HG02759 (cell line): ENCODE data around the gene ZNF746.
"Not testable (repeated sequence)": the region's sequence is repeated elsewhere in the genome, so short reads cannot be mapped to it uniquely, and the experiment has no call there.

ENCODE experiments used
- ATAC-seq: cut with Tn5 transposase; IDR thresholded peaks from one replicate; pipeline ENCODE4 v1.9.1; 2021; ENCODE audit warnings: mild to moderate bottlenecking, moderate library complexity; ENCODE audit not compliant: unreplicated experiment

The ZNF746 gene

DNA sequence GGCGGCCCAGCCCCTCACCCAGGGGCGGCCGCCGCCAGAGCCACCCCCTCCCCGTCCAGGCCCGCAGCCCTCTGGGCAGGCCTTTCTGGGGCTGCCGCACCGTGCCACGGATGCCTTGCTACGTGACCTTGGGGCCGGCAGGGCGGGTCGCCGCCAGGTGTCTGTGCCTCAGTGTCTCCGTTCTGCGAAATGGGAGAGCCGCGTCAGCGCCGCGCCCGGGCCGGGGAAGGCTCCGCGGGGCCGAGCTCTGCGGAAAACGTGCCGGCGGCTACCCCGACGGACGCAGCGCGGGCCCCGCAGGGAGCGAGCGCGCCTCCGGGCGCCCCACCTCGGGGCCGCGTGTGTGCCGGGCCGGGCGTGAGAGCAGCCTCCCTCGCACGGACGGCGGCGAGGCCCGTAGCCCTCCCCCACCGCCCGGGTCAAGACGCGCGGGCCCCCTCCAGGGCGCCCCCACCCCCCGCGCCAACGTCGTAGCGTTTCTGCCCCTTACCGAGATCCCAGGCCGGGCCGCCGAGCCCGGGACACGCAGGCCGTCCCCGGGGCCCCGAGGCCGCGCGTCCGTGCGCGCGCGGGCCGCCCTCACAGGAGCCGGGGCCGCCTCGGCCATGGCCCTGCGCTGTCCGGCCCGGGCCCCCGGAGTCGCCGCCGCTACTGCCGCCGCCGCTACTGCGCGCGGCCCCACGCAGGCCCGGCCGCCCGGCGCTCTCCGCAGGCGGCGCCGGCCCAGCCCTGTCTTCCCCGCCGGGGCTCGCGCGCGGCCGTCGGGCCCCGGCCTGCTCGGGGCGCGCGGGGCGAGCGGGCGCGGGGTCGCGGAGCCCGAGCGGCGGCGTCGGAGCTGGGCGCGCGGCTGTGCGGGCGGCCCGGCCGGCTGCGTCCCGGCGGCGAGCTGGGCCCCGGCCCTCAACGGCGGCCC is 37.8 kb downstream of the ZNF746 start:
- ATAC-seq: peak; percentile 44

DNA sequence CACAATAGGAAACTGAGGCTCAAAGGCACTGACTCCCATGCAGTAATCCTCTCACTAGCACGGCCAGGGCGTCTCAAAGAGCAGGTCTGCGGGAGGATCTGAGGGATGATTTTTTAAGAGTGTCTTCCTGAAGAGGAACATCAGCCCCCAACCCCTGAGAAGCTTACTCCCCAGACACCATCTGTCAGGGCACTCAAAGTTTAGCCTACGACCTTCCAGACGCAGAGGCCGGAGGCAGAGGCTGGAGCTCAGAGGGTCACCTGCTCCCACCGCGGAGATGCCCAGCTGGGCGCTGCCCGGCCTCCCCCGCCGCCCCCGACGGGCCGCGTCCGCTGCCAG is 38.4 kb downstream of the ZNF746 start:
- ATAC-seq: no peak

- no peak for ATAC-seq
These were observed 39.4 kb downstream of the ZNF746 start for GRCh38 chr7:149458235-149458634.

DNA sequence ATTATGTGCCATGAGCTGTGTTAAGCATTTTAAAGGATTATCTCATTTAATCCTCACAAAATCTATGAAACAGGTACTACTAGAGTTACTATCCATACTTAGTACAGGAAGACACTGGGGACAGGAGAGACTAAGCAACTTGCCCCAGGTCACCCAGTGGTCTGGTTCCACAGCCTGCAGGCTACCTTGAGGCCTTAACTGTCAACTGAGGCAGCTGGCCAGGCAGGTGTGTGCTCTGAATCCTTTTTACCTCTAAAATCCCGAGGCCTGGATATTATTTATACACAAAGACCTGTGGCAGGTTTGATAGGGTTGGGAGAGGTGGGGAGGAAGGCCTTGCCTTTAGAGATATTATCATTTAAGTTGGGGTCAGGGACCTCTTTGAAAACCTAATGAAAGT is 39.8 kb downstream of the ZNF746 start:
- no peak for ATAC-seq

DNA sequence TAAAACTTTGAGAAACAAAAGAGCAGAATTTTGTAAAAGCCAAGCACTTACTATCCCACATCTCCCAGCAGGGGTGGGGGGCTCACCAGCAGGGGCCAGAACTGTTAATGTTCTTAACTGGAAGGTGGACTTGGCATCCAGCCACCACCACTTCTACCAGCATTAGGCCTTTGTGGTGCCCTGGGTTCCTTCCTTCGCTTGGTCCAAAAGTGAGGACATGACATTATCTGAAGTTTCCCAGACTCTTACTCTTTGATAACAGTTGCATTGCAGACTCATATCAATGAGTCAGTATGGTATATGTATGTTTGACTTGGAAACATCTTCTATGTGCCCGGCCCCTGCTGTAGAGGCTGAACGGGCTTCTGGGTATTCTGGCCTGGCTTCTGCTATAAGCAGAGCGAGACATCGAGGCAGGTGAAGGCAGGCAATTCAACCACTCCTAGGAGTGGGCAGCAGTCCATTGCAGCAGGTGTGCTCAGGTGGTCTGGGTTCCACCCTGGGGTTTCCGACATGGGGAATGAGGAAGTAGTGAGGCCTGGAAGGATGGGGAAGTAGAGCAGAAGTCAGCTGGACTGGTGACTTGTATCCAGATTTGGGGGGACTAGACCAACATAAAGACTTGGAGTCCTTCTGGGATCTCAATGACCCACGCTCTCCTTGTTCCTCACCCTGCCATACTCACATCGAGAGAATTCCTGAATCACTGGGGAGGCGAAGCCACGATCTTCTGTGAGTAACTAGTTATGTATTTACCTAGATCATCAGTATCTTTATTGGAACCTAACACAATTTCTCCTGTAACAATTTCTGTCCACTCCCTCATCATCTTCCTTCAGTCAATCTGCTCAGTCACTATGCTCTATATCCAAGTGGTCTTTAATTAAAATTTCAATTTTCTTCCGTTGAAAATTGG is 40.8 kb downstream of the ZNF746 start:
- no peak for ATAC-seq

DNA sequence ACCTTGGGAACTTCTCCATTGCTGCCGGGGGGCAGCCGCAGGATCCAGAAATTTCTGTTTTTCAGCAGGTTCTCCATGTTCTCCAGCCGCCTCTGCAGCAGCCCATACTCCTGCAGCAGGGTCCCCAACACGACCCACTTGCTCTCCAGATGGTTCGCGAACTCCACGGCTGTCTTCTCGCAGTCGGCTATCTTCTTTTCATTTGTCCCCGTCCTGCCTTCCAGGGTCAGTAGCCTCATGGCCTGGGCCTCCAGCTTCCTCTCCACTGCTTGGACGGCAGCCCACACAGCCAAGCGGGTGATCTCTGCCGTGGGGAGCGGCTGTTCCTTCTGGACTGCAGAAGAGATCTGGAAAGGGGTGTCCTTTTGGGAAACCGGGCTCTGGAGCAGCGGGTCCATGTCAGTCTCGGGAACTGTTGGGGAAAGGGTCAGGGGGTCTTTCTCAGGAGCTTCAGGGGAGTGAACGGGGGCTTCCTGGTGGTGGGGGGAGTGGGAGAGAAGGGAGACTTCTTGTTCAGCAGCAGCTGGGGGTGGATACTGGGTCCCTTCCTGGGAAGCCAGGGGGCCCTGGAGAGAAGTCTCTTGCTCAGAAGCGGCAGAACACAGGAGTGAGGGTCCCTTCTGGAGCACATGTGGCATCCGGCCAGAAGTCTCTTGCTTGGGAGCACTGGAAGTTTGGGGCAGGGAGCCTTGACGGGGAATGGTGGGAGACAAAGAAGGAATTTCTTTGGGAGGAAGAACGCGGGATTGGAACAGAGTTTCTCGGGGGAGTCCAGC is 42.2 kb downstream of the ZNF746 start:
- no peak for ATAC-seq

- ATAC-seq: no peak
These were observed 42.9 kb downstream of the ZNF746 start for GRCh38 chr7:149454750-149455149.

GRCh38 chr7:149454006-149454405 is 43.6 kb downstream of the ZNF746 start:
- no peak for ATAC-seq

DNA sequence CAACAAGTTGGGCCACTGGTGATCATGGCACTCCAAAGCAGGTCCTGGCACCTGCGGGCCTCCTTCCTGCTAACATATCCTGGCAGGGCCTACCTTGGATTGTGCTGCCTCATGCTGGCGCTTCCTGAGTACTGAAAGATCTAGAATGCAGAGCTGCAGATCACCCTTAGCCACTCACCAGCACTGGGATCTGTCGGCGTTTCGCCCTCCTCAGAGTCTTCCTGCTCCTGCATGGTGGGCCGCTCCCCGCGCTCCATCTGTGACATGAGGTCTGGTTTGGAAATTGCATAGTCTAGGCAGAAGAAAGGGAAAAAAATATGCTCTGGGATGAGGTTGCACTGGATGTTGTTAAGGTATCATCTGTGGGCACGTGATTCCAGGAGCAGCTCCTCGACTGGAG is 46.8 kb downstream of the ZNF746 start:
- ATAC-seq: no peak

DNA sequence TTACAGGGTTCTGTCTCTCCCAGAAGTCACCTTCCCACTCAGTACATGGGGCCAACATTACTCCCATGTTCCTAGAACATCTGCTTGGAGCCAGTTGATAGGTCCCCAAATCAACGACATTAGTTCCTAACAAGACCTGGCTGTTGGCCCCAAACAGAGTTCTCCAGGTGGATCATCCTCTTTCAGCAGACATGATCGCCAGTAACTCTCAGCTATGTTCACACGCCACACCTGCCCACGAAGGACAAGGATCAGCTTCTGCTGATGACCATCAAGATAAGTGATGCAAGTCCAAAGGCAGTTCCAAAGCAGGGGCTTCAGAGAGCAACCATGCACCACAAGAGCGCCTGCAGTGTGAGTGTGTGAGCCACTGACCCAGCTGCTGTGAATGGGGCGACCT is 47.7 kb downstream of the ZNF746 start:
- no peak for ATAC-seq

DNA sequence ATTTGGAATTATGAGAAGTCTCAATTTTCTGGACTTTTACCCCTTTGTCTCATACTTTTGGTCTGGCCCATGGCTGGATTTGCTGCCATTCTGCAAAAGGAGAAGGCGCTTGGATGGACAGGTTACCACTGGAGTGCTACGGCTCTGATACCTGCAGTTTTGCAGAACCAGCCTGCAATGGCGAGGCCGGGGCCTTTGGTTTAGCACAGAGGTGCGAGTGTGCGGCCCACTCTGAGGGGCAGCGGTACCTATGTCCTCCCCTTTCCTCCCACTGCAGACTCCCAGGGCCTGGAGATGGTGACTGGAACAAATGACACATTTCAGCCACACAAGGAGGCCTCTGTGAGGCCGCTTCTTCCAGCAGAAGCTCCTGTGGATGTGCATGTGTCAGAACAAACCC is 48.6 kb downstream of the ZNF746 start:
- no peak for ATAC-seq

DNA sequence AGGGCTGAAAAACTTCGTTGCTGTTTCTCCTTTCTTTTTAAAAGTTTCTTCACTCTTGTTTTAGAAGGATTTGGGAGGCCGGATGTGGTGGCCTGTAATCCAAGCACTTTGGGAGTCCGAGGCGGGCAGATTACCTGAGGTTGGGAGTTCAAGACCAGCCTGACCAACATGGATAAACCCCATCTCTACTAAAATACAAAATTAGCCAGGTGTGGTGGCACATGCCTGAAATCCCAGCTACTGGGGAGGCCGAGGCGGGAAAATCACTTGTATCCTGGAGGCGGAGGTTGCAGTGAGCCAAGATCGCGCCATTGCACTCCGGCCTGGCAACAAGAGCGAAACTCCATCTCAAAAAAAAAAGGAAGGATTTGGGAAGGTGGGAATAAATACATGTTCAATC is 51.6 kb downstream of the ZNF746 start:
- not testable (repeated sequence) for ATAC-seq

- ATAC-seq: no peak
These were observed 53.3 kb downstream of the ZNF746 start for GRCh38 chr7:149444287-149444686.

- ATAC-seq: no peak
These were observed 54.1 kb downstream of the ZNF746 start for GRCh38 chr7:149443523-149443922.

GRCh38 chr7:149442924-149443323 is 54.7 kb downstream of the ZNF746 start:
- ATAC-seq: no peak

DNA sequence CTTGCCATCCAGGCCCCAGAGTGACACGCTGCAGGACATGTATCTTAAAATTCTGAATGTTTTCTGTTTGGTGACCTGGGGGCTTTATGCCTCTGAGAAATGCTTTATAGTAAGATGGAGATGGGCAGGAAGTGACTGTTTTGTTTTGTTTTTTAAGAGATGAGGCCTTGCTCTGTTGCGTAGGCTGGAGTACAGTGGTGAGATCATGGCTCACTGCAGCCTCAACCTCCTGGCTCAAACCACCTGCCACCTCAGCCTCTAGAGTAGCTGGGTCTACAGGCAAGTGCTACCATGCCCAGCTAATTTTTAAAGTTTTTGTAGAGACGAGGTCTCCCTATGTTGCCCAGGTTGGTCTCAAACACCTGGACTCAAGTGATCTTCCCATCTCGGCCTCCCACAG is 57.4 kb downstream of the ZNF746 start:
- no peak for ATAC-seq

DNA sequence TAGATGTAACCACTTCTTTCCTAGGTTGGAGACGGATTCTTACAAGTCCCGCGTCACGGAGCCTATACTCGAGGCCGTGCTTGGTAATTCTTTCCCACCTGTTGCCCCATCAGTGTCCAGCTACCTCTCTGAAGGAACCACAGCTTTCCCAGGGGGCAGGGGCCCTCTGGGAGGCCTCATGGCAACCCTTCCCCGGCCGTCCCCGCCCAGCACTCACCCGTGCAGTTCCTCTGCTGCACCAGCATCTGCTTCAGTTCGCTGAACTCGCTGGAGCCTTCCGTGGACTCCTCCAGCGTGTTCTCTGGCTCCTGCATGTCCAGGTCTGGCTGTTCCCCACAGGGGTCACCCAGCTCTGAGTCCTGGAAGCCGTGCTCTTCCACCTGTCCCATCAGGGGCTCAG is 61.3 kb downstream of the ZNF746 start:
- ATAC-seq: no peak

DNA sequence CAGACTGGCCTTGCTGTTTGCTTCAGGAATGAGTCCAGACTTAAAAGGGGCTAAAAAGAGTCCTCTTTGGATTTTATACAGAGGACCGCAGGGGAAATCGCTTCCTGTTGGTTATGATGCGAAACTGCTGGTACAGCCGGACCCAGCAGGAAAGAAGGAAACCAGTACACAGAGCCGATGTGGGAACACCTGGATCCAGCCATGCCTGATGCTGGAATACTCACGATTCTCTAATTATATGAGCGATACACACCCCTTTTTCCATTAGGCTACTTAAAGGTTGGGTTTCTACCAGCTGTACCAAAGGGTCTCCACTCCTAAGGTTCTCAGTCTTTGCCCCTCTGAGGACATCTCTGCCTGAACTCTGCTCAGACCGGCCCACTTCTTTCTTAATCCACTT is 64.5 kb downstream of the ZNF746 start:
- ATAC-seq: no peak

- no peak for ATAC-seq
These were observed 65.4 kb downstream of the ZNF746 start for GRCh38 chr7:149432121-149432691.

GRCh38 chr7:149431486-149432120 is 66.0 kb downstream of the ZNF746 start:
- no peak for ATAC-seq
